ENCODE measurements around the gene CPM.
"Not testable (repeated sequence)": the region's sequence is repeated elsewhere in the genome, so short reads cannot be mapped to it uniquely, and the experiment has no call there.

Gene CPM

DNA sequence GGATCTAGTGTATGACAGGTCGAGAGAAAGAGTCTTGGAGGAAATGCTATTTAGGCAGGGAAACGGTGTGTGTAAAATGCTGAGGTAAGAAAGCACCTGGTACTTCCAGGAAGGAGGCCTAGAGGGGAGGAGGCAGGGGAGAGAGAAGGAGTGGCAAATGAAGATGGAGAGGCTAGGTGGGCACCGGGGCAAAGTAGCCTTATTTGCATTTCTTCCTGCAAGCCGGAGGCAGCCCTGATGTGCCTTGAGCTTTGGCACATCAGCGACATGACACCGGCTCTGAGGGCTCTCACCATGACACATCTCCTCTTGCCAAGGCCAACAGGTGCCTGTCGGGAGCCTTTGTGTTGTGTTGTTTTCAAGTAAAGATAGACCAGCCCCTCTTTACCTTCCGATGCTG lies 61.6 kb downstream of the CPM start:
- Histone ChIP-seq H3K27ac (ENCODE audit: insufficient read depth, low read length, poor library complexity, severe bottlenecking) (no peak overlapping the region), H3K4me1 (ENCODE audit: control insufficient read depth, insufficient read depth, low read length, poor library complexity, severe bottlenecking) (no peaks in the 10 kb centered on the region), H3K36me3 (ENCODE audit: control insufficient read depth, insufficient read depth, low read length) (no peaks in the 10 kb centered on the region), H3K4me3 (ENCODE audit: insufficient read depth, low read depth, low read length, poor library complexity, severe bottlenecking) (no peak overlapping the region), H3K9me3 (ENCODE audit: control insufficient read depth, low read length) (no peaks in the 10 kb centered on the region), H3K27me3 (replicated peaks; ENCODE audit: control insufficient read depth, insufficient read depth, low read length, poor library complexity, severe bottlenecking) (no peaks in the 10 kb centered on the region)
- no peak for DNase-seq

DNA sequence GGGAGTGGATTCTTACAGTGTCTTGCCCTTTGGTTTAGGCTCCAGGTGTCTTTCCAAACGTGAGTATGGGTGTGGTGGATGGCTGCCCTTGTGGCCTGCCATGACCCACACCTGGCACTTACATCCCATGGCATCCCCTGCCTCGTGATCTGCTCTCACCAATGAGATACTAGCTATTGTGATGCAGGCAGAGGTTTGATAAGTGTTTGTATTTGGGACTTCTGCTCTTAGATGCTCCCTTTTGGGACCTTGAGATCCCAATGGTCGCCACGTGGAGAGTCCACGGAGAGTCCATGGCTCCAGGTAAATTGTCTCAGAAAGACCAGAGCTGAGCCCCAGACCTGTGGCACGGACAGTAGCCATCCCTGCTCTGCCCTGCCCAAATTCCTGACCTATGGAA lies 62.5 kb downstream of the CPM start:
- no peak for DNase-seq
- H3K27me3 ChIP-seq (replicated peaks; ENCODE audit: control insufficient read depth, insufficient read depth, low read length, poor library complexity, severe bottlenecking): no peaks in the 10 kb centered on the region
- H3K4me1 ChIP-seq (ENCODE audit: control insufficient read depth, insufficient read depth, low read length, poor library complexity, severe bottlenecking): no peaks in the 10 kb centered on the region
- H3K9me3 ChIP-seq (ENCODE audit: control insufficient read depth, low read length): no peaks in the 10 kb centered on the region
- no peak overlapping the region for H3K4me3 ChIP-seq (ENCODE audit: insufficient read depth, low read depth, low read length, poor library complexity, severe bottlenecking)
- H3K36me3 ChIP-seq (ENCODE audit: control insufficient read depth, insufficient read depth, low read length): no peaks in the 10 kb centered on the region
- H3K27ac ChIP-seq (ENCODE audit: insufficient read depth, low read length, poor library complexity, severe bottlenecking): no peak overlapping the region

DNA sequence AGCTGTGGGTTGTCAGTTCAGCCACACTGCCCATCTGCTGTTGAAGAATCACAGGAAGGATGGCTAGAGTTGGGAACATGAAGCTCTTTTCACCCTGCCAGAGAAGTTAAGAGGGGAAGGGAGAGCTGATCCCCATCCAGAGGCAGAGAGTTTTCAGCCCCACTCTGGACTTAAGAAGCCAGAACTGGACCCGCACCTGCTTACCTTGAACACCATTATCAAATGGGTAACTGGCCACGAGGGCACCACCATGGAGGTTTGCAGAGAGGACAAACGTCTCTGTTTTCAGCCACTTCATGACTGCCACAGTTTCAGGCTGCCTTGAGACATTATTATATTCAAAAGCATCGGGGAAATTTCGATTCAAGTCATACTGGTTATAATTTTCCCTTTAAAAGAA lies 63.0 kb downstream of the CPM start:
- H3K27me3 ChIP-seq (replicated peaks; ENCODE audit: control insufficient read depth, insufficient read depth, low read length, poor library complexity, severe bottlenecking): no peaks in the 10 kb centered on the region
- no peak for DNase-seq
- no peaks in the 10 kb centered on the region for H3K9me3 ChIP-seq (ENCODE audit: control insufficient read depth, low read length)
- H3K36me3 ChIP-seq (ENCODE audit: control insufficient read depth, insufficient read depth, low read length): no peaks in the 10 kb centered on the region
- H3K4me1 ChIP-seq (ENCODE audit: control insufficient read depth, insufficient read depth, low read length, poor library complexity, severe bottlenecking): no peaks in the 10 kb centered on the region
- H3K4me3 ChIP-seq (ENCODE audit: insufficient read depth, low read depth, low read length, poor library complexity, severe bottlenecking): no peak overlapping the region
- H3K27ac ChIP-seq (ENCODE audit: insufficient read depth, low read length, poor library complexity, severe bottlenecking): no peak overlapping the region

DNA sequence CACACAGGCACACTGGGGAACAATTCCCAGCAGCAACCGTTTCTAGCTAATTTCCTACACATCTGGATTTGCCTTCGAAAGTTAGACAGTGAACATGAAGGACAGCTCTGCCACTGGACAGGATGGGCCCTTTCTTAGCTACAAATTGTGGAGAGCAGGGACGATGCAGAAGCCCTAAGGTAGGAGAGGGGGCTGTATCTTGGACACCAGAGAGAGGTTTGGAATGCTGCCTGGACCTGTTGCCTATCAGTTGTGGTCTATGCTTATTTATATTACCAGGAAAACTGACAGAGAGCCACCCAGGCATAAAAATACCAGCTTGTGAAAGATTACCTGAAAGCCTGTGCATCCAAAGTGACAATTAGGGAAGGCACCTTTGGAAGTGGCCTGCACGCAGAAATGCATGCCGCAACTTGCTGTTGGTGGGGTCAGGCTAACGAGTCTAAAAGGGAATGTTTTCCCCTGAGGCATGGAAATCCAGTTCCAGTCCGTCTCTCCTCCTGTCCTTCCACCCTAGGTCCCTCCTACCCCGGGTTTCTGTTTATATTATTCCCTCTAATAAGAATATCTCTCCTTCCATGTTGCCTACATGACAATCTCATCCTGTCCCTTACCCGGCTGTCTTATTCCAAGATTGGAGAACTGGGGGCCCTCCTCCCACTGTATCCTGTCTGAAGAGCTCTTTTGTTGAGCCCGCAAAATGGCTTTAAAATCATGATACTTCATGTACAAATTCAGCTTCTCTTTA lies 64.8 kb downstream of the CPM start:
- Histone ChIP-seq H3K36me3 (ENCODE audit: control insufficient read depth, insufficient read depth, low read length) (no peaks in the 10 kb centered on the region), H3K27me3 (replicated peaks; ENCODE audit: control insufficient read depth, insufficient read depth, low read length, poor library complexity, severe bottlenecking) (no peaks in the 10 kb centered on the region), H3K27ac (ENCODE audit: insufficient read depth, low read length, poor library complexity, severe bottlenecking) (no peak overlapping the region), H3K4me1 (ENCODE audit: control insufficient read depth, insufficient read depth, low read length, poor library complexity, severe bottlenecking) (no peaks in the 10 kb centered on the region), H3K4me3 (ENCODE audit: insufficient read depth, low read depth, low read length, poor library complexity, severe bottlenecking) (no peak overlapping the region), H3K9me3 (ENCODE audit: control insufficient read depth, low read length) (no peaks in the 10 kb centered on the region)
- no peak for DNase-seq

DNA sequence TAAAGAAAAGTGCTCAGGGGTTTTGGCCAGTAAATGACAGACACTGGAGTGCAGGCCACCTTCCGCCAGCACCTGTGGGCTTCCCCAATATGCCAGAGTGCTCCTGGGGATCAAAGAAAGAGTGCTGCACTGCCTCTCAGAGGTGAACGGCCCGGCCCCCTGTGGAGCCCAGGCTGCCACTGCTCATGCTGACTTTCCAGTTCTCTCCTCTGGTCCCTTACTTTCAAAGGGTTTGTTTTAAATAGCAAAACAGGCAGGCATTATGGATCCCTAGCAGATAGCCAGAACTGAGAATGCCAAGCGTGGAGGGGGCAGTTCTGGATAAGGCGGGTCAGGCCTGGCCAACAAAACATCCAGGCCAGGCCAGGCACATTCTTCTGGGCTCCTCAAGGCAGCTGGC lies 65.4 kb downstream of the CPM start:
- H3K4me3 ChIP-seq (ENCODE audit: insufficient read depth, low read depth, low read length, poor library complexity, severe bottlenecking): no peak overlapping the region
- H3K36me3 ChIP-seq (ENCODE audit: control insufficient read depth, insufficient read depth, low read length): no peaks in the 10 kb centered on the region
- H3K9me3 ChIP-seq (ENCODE audit: control insufficient read depth, low read length): no peaks in the 10 kb centered on the region
- no peaks in the 10 kb centered on the region for H3K4me1 ChIP-seq (ENCODE audit: control insufficient read depth, insufficient read depth, low read length, poor library complexity, severe bottlenecking)
- H3K27ac ChIP-seq (ENCODE audit: insufficient read depth, low read length, poor library complexity, severe bottlenecking): no peak overlapping the region
- DNase-seq: no peak
- H3K27me3 ChIP-seq (replicated peaks; ENCODE audit: control insufficient read depth, insufficient read depth, low read length, poor library complexity, severe bottlenecking): no peaks in the 10 kb centered on the region

DNA sequence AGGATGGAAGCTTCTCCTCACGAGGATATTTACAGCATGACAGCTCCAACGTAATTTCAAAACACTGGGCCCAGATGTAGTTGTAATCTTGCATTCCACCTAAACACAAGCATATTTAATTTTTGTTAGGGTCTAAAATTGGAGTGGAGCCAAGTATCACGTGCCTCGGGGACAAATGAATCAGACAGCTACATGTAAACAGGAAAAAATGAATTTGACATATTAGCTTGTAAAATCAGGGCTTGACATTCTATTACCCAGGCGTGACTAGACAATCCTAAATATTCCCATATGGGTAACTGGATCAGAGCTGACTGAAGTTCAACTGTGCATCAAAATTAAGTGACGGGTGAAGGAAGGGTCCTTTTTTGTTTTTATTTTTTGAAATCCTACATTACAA lies 66.0 kb downstream of the CPM start:
- Histone ChIP-seq H3K27me3 (replicated peaks; ENCODE audit: control insufficient read depth, insufficient read depth, low read length, poor library complexity, severe bottlenecking) (no peaks in the 10 kb centered on the region), H3K4me3 (ENCODE audit: insufficient read depth, low read depth, low read length, poor library complexity, severe bottlenecking) (no peak overlapping the region), H3K4me1 (ENCODE audit: control insufficient read depth, insufficient read depth, low read length, poor library complexity, severe bottlenecking) (no peaks in the 10 kb centered on the region), H3K27ac (ENCODE audit: insufficient read depth, low read length, poor library complexity, severe bottlenecking) (no peak overlapping the region), H3K9me3 (ENCODE audit: control insufficient read depth, low read length) (no peaks in the 10 kb centered on the region), H3K36me3 (ENCODE audit: control insufficient read depth, insufficient read depth, low read length) (no peaks in the 10 kb centered on the region)
- DNase-seq: no peak

DNA sequence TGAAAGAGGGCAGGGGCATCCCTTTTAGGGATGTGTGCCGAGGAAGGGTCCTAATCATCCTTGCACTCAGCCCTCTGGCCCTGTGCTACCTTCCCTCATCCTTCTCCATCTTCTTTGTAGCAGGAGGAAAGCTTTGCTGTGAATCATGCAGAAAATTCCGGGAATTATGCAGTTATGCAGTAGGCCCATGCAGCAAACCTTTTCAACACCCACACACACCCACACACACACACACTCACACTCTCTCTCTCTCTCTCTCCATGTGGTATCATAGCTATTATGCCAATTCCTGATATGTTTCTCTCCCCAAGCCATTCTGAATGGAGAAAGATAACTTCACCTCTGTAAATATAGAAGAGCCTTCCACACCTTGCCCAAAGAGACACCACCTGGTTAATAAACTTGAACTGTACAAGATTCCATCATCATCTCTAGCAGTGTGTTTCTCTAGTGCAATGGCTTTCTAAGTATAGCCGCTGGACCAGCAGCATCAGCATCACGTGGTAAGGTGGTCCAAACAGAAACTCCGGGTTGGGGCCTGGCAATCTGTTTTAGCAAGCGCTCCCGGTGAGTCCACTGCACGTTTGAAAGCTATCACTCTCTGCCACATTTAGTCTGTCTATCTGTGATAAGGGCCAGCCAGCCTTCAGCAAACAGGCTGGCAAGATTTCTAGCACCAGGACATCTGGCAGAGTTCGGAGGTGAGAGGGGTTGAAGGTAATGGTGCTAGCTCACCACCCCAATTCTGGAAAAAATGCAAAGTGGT lies 67.4 kb downstream of the CPM start:
- no peak overlapping the region for H3K4me3 ChIP-seq (ENCODE audit: insufficient read depth, low read depth, low read length, poor library complexity, severe bottlenecking)
- no peak for DNase-seq

DNA sequence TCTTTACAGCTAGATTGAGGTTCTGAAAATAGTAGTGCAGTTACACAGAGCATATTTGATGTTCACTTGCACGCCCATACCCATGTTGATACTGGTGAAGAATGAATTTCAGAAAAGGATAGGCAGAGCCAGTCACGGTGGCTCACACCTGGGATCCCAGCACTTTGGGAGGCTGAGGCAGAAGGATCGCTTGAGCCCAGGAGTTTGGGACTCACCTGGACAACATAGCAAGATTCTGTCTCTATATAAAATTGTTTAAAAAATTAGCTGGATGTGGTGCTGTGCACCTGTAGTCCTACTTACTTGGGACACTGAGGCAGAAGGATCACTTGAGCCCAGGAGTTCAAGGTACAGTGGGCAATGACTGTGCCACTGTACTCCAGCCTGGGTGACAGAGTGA lies 68.4 kb downstream of the CPM start:
- H3K27me3 ChIP-seq (replicated peaks; ENCODE audit: control insufficient read depth, insufficient read depth, low read length, poor library complexity, severe bottlenecking): no peaks in the 10 kb centered on the region
- no peaks in the 10 kb centered on the region for H3K9me3 ChIP-seq (ENCODE audit: control insufficient read depth, low read length)
- H3K27ac ChIP-seq (ENCODE audit: insufficient read depth, low read length, poor library complexity, severe bottlenecking): no peak overlapping the region
- DNase-seq: no peak
- H3K36me3 ChIP-seq (ENCODE audit: control insufficient read depth, insufficient read depth, low read length): no peaks in the 10 kb centered on the region
- H3K4me3 ChIP-seq (ENCODE audit: insufficient read depth, low read depth, low read length, poor library complexity, severe bottlenecking): no peak overlapping the region
- no peaks in the 10 kb centered on the region for H3K4me1 ChIP-seq (ENCODE audit: control insufficient read depth, insufficient read depth, low read length, poor library complexity, severe bottlenecking)

More for the DNA sequence above, 67.4 kb downstream of the CPM start:
- no peaks in the 10 kb centered on the region for H3K9me3 ChIP-seq (ENCODE audit: control insufficient read depth, low read length)
- H3K27ac ChIP-seq (ENCODE audit: insufficient read depth, low read length, poor library complexity, severe bottlenecking): no peak overlapping the region
- H3K4me1 ChIP-seq (ENCODE audit: control insufficient read depth, insufficient read depth, low read length, poor library complexity, severe bottlenecking): no peaks in the 10 kb centered on the region
- no peaks in the 10 kb centered on the region for H3K36me3 ChIP-seq (ENCODE audit: control insufficient read depth, insufficient read depth, low read length)
- H3K27me3 ChIP-seq (replicated peaks; ENCODE audit: control insufficient read depth, insufficient read depth, low read length, poor library complexity, severe bottlenecking): no peaks in the 10 kb centered on the region

DNA sequence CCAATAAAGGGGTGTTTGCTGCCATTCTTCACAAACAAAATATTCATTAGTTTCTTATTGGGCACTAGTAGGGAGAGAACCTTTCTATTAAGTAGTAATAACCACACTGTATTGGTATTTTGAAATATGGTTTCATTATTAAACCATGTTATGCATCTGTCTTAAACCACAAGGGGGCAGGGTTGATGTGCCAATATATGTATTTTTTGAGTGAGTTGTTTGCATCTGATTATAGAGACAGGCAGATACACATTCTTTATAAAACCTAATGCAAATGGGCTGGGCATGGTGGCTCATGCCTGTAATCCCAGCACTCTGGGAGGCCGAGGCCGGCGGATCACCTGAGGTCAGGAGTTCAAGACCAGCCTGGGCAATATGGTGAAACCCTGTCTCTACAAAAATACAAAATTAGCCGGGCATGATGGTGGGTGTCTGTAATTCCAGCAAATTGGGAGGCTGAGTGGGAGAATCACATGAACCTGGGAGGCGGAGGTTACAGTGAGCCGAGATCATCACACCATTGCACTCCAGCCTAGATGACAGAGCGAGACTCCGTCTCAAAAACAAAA lies 69.0 kb downstream of the CPM start:
- H3K36me3 ChIP-seq (ENCODE audit: control insufficient read depth, insufficient read depth, low read length); H3K27me3 ChIP-seq (replicated peaks; ENCODE audit: control insufficient read depth, insufficient read depth, low read length, poor library complexity, severe bottlenecking); DNase-seq; H3K4me1 ChIP-seq (ENCODE audit: control insufficient read depth, insufficient read depth, low read length, poor library complexity, severe bottlenecking); H3K9me3 ChIP-seq (ENCODE audit: control insufficient read depth, low read length); H3K4me3 ChIP-seq (ENCODE audit: insufficient read depth, low read depth, low read length, poor library complexity, severe bottlenecking); H3K27ac ChIP-seq (ENCODE audit: insufficient read depth, low read length, poor library complexity, severe bottlenecking): not testable (repeated sequence)

DNA sequence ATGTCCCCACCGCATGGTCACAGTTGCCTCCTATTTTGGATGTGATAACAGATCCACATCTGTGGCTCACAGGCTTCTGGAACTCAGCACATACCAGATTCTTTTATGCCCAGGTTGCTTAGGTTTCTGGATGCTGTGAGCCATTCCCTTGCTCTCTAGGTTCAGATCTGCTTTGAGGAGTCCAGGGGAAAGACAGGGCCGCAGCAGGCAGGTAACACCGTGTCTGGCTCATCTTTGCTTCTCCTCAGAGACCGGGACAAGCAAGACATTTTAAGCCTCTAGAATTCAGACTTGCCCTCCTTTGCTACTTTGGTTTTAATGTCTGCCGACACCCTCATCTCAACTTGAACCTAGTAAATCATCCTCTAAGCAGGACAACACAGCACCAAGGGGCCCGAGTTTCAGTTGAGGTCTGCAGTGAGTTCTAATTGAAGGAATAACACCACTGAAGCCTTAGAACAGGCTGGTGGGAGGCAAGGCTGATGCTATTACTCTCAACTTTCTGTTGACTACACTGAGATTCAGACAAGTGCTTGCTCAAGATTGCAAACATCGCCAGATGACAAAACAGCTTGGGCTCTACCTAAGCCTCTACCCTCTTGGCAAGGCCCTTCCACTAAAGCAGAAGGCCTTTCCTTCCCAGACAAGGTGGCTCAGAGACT lies 69.7 kb downstream of the CPM start:
- no peak for DNase-seq
- H3K9me3 ChIP-seq (ENCODE audit: control insufficient read depth, low read length): no peaks in the 10 kb centered on the region
- no peak overlapping the region for H3K4me3 ChIP-seq (ENCODE audit: insufficient read depth, low read depth, low read length, poor library complexity, severe bottlenecking)
- no peaks in the 10 kb centered on the region for H3K4me1 ChIP-seq (ENCODE audit: control insufficient read depth, insufficient read depth, low read length, poor library complexity, severe bottlenecking)
- no peaks in the 10 kb centered on the region for H3K36me3 ChIP-seq (ENCODE audit: control insufficient read depth, insufficient read depth, low read length)
- no peak overlapping the region for H3K27ac ChIP-seq (ENCODE audit: insufficient read depth, low read length, poor library complexity, severe bottlenecking)
- H3K27me3 ChIP-seq (replicated peaks; ENCODE audit: control insufficient read depth, insufficient read depth, low read length, poor library complexity, severe bottlenecking): no peaks in the 10 kb centered on the region

All from effector memory CD4-positive, alpha-beta T cell (primary cell).